ENCODE data around the gene C12orf76. TPM values are rescaled to one million over a fixed set of nuclear protein-coding genes. Genes with fewer than 3 reads are reported as not detected.
"Not testable (repeated sequence)": the region's sequence is repeated elsewhere in the genome, so short reads cannot be mapped to it uniquely, and the experiment has no call there.

The C12orf76 gene, protein sequence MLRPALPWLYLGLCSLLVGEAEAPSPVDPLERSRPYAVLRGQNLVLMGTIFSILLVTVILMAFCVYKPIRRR
- 5.7 TPM for total RNA-seq
- long read RNA-seq, transcript C12orf76-203 (2 exons, 1,755 nt) = major isoform, 5 of 9 reads
- long read RNA-seq, partial matches to known transcripts = 3 of 9 reads
- long read RNA-seq, other reads (novel, unspliced or antisense) = 0 of 9 reads

- ATAC-seq (peak; percentile 98), DNase-seq (peak; percentile 95)
- intact Hi-C loops (cut with micrococcal nuclease) = no loop called here
These were observed at the start of gene C12orf76 for GRCh38 chr12:110048242-110049027. C12orf76 (minus strand) TSS chr12:110048522; CDS start chr12:110048495, 27 bp downstream.

DNA sequence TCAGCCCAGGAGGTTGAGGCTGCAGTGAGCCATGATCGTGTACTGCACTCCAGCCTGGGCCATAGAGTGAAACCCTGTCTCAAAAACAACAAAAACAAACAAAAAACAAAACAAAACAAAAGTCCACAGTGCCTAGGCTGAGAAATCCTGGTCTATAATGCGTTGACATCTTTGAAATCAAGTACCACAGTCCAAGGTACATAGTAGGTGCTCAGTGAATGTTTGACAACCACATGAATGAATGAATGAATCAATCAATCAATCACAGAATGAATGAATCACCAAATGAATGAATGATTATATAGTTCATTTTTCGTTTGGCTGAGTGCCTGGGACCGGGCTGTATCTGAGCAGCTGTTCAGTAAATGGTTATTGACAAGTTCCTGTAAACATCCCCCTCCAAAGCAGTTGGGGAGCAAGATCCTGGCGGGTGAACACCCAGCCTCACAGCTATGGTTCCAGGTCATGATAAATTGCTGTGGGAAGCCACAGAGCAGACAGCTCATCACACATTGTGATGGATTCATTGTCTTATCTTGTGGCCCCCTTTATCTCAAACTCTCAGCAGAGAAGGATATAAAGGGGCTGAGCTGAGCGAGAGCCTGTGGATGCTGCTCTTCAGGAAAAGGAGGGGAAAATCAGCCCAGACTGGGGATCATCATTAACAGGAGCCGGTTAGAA is 45.4 kb upstream of the C12orf76 start:
- intact Hi-C loops (cut with micrococcal nuclease) = no loop called here
- no peak for ATAC-seq
- DNase-seq = no peak

GRCh38 chr12:110091136-110091711 is 42.9 kb upstream of the C12orf76 start:
- no peak for ATAC-seq
- DNase-seq = no peak
- intact Hi-C loops (cut with micrococcal nuclease) = no loop called here

DNA sequence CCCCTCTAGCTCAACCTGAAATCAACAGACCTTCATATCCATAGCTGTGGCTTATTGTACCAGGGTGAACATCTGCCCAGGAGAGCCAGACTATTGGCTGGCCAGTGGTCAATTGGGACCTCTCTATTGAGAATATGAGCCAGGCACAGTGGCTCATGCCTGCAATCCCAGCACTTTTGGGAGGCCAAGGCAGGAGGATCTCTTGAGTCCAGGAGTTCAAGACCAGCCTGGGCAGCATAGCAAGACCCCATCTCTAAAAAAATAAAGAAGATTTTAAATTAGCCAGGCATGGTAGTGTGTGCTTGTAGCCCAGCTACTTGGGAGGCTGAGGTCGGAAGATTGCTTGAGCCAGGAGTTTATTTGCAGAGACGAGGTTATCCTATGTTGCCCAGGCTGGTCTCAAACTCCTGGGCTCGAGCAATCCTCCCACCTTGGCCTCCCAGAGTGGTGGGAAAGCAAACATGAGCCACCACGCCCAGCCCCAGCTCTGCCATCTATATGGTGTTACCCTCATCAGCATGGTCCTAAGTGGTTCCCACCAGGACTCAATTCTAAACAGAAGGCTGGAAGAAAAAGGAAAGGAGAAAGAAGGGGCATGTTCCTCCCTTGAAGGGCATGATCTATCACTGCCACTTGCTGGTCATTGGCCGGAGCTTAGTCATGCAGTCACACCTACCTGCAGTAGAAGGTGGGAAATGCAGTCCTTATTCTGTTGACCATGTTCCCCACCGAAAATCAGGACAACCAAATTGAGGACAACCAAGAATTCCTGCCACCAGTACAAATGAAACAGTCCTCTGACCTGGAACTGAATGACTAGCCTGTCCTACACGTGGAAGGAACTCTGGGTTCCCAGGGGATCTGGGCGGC is 42.2 kb upstream of the C12orf76 start:
- intact Hi-C loops (cut with micrococcal nuclease) = no loop called here
- no peak for DNase-seq
- no peak for ATAC-seq

DNA sequence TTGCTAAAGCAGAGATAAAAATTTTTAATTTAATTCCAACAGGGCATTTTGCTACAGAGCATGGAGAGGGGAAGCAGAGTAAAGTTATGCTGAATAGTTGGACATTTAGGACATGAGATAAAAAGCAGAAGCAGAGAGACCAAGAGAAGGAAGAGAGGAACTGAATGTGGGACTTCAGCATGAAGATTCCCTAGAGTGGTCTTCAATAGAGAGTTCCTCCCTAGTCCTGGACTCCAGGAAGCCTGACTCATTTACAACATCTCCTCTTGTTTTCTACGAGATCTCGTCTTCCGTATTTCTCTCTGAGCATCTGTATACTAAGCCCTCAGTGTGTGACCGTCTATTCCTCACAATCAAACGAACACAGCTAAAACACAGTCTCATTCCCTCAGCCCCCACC is 40.6 kb upstream of the C12orf76 start:
- ATAC-seq (peak; percentile 58), DNase-seq (no peak)
- intact Hi-C loops (cut with micrococcal nuclease) = no loop called here

GRCh38 chr12:110088216-110088615 is 39.9 kb upstream of the C12orf76 start:
- ATAC-seq = peak; percentile 58
- DNase-seq; intact Hi-C loops (cut with micrococcal nuclease): not testable (repeated sequence)

DNA sequence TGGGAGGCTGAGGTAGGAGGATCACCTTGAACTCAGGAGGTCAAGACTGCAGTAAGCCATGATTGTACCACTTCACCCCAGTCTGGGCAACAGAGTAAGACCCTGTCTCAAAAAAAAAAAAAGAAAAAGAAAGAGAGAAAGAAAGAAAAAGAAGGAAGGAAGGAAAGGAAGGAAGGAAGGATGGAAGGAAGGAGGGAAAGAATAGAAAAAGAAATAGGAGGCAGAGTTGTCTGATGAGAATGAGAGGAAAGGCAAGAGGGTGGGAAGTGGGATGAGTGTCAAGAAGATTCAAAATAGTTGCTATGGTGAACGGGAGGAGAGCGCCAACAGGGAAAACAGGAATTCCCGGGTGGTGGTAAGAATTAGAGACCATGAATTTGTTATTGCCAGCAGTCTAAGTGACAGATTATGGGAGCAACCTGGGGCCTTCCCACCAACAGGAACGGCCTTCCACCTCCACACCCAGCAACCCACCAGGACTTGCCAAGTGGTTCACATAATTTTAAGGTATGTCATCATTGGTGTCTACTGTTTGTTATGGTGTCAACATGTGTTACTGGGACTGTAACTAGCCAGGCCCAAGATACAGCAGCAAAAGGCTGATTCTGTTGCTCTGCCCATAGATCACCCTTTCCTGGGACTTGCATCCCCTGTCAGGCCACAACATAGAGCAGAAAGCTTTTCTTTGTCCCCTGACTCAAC is 36.1 kb upstream of the C12orf76 start:
- ATAC-seq (no peak), DNase-seq (no peak)
- intact Hi-C loops (cut with micrococcal nuclease) = no loop called here

- ATAC-seq = no peak
- intact Hi-C loops (cut with micrococcal nuclease) = no loop called here
- no peak for DNase-seq
These were observed 32.1 kb upstream of the C12orf76 start for GRCh38 chr12:110080410-110080809.

GRCh38 chr12:110079477-110080400 is 31.4 kb upstream of the C12orf76 start:
- peak; percentile 64 for DNase-seq
- peak; percentile 75 for ATAC-seq
- intact Hi-C loops (cut with micrococcal nuclease) = no loop called here

GRCh38 chr12:110077800-110078199 is 29.5 kb upstream of the C12orf76 start:
- DNase-seq (no peak), ATAC-seq (no peak)
- intact Hi-C loops (cut with micrococcal nuclease) = no loop called here

DNA sequence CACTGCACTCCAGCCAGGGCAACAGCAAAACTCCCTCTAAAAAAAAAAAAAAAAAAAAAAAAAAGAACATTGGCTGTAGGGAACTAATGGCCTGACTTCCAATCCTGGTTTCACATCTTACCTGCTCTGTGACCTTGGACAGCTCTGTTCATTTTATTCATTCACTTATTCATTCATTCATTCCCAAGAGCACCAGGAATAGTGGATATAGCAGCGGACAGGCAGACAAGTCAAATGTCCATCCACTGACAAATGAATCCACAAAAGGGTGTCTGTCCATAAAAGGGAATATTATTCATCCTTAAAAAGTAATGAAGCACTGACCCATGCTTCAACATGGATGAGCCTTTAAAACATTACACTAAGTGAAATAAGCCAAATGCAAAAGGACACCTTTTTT is 27.6 kb upstream of the C12orf76 start:
- ATAC-seq (no peak), DNase-seq (no peak)

DNA sequence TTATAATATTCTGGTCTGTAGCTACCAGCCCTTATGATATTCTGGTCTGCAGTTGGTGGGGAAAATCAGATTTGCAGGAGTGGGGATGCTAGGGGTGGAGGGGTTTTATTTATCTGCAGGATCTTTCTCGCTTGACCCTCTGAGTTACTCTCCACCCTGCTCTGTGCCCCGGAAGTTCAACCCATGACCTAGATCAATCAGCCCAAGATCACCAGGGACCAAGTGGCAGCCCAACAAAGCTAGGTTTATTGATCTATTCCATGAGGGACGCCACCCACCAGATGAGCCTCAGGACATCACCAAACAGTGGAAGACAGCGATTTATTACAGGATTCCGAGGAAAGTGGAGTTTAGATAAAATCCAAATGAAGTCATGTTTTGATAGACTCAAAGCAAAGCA is 25.8 kb upstream of the C12orf76 start:
- intact Hi-C loops (cut with micrococcal nuclease) = no loop called here
- no peak for ATAC-seq
- no peak for DNase-seq

More for the DNA sequence above, 27.6 kb upstream of the C12orf76 start:
- intact Hi-C loops (cut with micrococcal nuclease) = no loop called here

- peak; percentile 47 for ATAC-seq
These were observed 24.9 kb upstream of the C12orf76 start for GRCh38 chr12:110073049-110073831.

DNA sequence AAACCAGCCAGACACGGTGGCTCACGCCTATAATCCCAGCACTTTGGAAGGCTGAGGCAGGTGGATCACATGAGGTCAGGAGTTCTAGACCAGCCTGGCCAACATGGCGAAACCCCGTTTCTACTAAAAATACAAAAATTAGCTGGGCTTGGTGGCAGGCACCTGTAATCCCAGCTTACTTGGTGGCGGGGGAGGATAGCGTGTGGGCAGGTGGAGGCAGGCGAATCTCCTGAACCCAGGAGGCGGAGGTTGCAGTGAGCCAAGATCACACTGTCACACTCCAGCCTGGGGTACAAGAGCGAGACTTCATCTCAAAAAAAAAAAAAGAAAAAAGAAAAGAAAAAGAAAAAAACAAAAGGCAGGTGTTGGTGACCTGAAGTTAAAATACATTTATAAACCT is 24.3 kb upstream of the C12orf76 start:
- DNase-seq; intact Hi-C loops (cut with micrococcal nuclease); ATAC-seq: not testable (repeated sequence)

More at GRCh38 chr12:110073049-110073831, 24.9 kb upstream of the C12orf76 start:
- DNase-seq = peak; percentile 44
- intact Hi-C loops (cut with micrococcal nuclease) = no loop called here

- intact Hi-C loops (cut with micrococcal nuclease) = no loop called here
- no peak for DNase-seq
- no peak for ATAC-seq
These were observed 23.6 kb upstream of the C12orf76 start for GRCh38 chr12:110071967-110072366.

DNA sequence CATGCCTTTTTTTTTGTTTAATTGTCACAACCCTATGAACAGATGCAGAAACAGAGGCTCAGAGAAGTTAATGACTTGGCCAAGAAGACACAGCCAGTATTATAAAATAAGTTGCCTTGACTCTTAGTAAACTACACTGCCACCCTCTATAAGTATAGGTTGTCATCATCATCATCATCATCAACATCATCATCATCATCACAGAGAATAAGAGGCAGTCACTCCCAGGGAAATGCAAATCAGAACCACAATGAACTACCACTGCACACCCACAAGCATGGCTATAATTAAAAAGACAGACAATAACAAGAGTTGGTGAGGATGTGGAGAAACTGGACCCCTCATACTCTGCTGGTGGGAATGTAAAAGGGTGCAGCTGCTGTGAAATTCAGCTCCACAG is 23.2 kb upstream of the C12orf76 start:
- DNase-seq (no peak), ATAC-seq (no peak)
- intact Hi-C loops (cut with micrococcal nuclease) = no loop called here

DNA sequence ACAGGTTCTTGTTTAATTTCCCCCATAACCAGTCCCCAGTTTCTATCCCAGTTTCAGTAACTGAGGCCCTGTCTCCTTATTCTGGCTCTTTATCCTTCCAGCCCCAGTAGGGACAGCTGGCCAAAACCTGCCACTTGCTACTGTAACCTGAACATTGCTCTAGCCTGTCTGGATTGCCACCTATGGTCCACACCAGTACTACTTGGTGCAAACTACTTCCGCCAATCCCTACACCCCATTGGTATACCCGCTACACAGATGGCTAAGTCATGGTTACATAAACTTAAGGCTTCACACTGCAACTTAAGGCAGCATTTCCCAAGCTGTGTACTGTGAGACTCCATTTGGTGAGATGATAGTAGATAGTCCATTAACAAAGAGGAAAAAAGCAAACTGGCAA is 20.3 kb upstream of the C12orf76 start:
- intact Hi-C loops (cut with micrococcal nuclease) = no loop called here
- no peak for ATAC-seq
- no peak for DNase-seq
